GM12865 (cell line): Measurements from ENCODE around the gene ERI2.

Source experiments
- DNase-seq: peaks from one replicate; pipeline ENCODE4 v3.0.0; 2010; ENCODE audit warnings: low read depth
- H3K4me3 ChIP-seq: 2 replicates; pipeline ENCODE4 v1.5.1; 2011; ENCODE audit warnings: mild to moderate bottlenecking, low read depth, low read length, control low read depth
- TF ChIP-seq, protein P1 (sequence below): IDR thresholded peaks from 2 replicates; pipeline ENCODE4 v1.5.1; 2011; ENCODE audit warnings: low read length, control low read depth, low read depth, inconsistent platforms; ENCODE audit not compliant: insufficient read depth; ENCODE audit errors: missing control alignments

ERI2 gene

DNA sequence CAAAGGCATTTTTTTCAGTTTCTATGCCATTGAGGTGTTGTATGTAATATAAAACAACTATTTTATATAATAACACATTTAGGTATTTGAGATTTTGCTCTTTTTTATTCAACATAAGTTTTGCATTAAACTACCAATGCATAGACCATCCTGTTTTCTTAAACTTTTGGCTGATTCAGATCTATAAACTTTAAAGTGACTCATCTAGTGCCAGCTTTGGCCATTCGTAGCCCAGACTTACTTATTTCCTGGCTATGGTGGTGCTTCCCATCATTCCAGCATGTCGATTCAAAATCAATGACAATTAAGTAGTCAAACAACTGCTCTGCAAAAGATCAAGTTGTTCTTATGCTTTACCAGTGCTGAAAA is 3.1 kb downstream of the ERI2 start:
- H3K4me3 ChIP-seq, result no peak overlapping the region
- no peak for DNase-seq
- TF ChIP-seq, protein P1, sequence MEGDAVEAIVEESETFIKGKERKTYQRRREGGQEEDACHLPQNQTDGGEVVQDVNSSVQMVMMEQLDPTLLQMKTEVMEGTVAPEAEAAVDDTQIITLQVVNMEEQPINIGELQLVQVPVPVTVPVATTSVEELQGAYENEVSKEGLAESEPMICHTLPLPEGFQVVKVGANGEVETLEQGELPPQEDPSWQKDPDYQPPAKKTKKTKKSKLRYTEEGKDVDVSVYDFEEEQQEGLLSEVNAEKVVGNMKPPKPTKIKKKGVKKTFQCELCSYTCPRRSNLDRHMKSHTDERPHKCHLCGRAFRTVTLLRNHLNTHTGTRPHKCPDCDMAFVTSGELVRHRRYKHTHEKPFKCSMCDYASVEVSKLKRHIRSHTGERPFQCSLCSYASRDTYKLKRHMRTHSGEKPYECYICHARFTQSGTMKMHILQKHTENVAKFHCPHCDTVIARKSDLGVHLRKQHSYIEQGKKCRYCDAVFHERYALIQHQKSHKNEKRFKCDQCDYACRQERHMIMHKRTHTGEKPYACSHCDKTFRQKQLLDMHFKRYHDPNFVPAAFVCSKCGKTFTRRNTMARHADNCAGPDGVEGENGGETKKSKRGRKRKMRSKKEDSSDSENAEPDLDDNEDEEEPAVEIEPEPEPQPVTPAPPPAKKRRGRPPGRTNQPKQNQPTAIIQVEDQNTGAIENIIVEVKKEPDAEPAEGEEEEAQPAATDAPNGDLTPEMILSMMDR, result no peak

DNA sequence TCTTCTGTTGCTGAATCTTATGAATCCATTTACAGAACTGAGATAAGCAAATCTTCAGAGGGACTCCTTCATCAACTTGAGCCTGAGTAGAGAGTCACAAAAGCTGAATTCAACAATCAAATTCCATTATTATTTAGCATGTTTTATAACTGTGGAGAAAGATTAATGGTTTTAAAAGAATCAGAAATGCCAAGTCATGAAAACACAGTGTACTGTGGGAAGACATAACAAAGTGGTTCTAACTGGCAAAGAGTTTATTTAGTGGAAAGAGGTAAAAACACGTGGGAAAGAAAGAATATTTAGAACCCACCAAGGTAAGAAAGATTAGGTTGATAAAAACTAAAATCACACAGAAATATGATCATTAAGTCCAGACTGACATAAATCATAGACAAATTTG is 5.0 kb downstream of the ERI2 start:
- DNase-seq, result no peak
- TF ChIP-seq, protein P1, result no peak

DNA sequence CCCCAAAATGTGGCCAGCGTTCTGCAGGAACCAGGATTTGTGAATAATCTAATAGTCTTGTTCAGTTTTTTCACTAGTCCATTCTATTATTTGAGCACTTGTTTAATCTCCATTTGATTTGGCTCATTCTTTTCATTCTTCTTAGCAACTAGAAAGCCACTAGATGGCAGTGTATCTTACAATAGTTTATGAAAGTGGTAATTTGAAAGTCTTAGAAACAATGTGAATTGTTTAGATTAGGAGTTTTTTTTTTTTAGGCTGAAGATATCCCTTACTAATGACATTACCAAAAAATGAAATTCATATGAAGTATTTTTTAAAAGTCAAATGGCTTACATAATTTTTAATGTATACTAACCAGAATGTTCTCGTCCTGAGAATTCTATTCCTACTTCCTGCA is 6.7 kb downstream of the ERI2 start:
- H3K4me3 ChIP-seq, result no peak overlapping the region
- DNase-seq, result peak; percentile 29
- TF ChIP-seq, protein P1, result peak; percentile 40

More for the DNA sequence above, 5.0 kb downstream of the ERI2 start:
- H3K4me3 ChIP-seq, result no peak overlapping the region

DNA sequence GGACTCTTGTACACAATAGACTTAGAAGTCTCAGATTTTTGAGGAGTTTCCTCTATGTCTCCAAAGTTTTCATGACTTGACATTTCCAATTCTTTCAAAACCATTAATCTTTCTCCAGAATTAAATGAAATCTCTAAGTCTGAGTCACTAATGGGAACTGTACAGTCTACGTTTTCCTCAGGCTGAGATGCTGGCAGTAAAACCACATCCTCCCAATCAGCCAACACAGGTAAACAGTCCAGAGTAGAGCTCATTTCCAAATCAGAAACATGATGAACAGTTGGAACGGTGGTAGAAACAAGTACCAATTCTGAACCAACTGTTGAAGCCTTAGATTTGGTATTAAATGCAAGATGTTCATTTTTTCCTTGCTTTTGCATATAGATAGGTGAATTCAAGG is 7.9 kb downstream of the ERI2 start:
- TF ChIP-seq, protein P1, result no peak
- no peak for DNase-seq
- H3K4me3 ChIP-seq, result no peak overlapping the region

DNA sequence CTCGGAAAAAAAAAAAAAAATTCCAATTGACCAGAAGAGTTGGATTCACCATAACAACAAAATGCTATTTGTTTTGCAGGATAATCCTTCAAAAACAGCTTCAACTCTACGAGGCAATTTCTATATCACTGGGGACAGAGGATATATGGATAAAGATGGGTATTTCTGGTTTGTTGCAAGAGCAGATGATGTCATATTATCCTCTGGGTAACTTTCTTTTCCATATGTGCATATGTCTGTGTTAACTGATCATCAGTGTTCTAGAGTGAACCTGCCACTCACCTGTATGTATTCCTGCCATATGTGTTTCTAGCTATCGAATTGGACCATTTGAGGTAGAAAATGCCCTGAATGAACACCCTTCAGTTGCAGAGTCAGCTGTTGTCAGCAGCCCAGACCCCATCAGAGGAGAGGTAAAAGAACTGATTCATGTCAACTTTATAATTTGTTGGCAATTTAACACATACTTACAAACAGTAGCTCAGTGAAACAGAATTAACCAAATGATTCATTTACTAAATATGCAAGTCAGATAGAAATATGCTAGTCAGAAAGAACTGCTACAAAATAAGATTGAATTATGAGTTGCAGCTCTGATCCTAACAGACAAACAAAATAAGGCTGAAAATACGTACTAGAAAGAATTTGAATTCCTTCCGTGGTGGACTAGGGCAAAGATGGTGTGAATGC is 14.2 kb downstream of the ERI2 start:
- H3K4me3 ChIP-seq, result no peak overlapping the region
- no peak for DNase-seq
- TF ChIP-seq, protein P1, result no peak

DNA sequence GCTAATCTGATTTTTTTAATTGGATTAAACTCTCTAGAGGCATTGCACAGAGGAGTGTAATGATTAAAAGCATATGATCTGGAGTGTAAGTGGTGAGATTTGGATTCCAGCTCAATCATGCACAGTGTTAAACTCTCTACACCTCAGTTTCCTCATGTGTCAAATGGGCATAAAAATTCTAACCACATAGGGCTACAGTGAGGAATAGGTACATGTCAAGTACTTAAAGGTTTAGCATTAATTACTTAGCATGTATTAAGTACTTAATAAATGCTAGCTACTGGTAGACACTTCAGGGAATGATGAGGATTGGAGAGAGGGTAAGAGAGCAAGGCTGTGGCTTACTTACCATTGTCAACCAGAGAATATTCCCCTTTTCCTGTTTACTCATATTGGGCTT is 17.1 kb downstream of the ERI2 start:
- TF ChIP-seq, protein P1, result no peak
- no peak for DNase-seq
- H3K4me3 ChIP-seq, result no peak overlapping the region

DNA sequence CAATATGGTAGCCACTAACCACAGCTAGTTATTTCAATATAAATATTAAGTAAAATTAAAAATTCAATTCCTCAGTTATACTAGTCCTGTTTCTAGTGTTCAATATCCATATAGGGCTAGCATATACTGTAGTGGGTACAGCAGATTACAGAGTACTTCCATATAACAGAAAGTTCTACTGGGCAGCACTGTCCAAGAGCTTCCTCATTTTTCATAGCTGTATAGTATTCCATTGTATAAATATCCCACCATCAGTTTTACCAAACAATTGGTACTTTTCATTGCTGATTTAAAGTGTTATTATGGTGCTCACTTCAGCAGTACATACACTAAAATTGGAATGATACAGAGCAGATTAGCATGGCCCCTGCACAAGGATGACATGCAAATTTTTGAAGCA is 22.1 kb downstream of the ERI2 start:
- H3K4me3 ChIP-seq, result no peak overlapping the region
- DNase-seq, result no peak
- TF ChIP-seq, protein P1, result no peak
